ENCODE measurements around the gene MLPH.
"Not testable (repeated sequence)": the region's sequence is repeated elsewhere in the genome, so short reads cannot be mapped to it uniquely, and the experiment has no call there.

Gene MLPH

GRCh38 chr2:237459226-237459625, 27.8 kb upstream of the MLPH start:
- peak; percentile 35 for DNase-seq

DNA sequence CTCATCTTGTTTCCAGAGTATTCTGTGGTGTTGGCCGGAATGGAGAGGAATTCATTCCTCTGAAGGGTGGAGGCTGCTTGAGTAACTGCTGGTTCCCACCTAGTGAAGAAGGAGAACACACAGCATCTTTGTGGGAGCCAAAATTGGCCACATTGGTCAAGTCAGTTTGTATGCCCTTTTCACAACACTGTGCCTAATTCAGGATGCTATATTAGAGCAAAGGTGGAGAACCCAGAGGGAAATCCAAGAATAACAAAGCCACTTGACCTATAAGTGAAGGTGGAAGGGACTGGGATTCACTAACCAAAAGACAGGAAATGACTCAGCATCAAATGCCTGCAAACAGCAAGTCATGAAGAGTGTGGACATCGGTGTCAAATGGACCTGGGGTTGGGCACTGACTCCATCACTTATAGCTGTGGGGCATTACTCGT, 27.3 kb upstream of the MLPH start:
- peak; percentile 90 for DNase-seq

GRCh38 chr2:237464757-237465391, 22.2 kb upstream of the MLPH start:
- DNase-seq, result no peak

- DNase-seq, result no peak
Observed at GRCh38 chr2:237465515-237466148, 21.4 kb upstream of the MLPH start.

DNA sequence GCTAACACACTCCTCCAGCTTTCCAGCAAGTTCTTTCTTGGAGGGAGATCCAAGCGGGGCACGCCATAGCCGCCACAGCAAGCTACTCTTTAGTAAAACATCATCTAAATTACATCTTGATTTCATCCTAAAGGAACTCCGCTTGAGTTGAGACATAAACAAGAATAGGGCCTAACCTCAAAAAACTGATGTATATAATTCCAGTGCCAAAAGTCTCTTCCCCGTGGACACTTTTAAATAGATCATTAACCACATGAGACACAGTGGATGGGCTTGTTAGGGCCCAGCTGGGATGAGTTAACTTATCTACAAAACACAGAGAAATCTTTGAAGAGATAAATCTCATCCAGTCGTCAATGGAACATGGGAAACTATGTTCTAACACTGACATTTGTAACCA, 20.8 kb upstream of the MLPH start:
- DNase-seq, result no peak

DNA sequence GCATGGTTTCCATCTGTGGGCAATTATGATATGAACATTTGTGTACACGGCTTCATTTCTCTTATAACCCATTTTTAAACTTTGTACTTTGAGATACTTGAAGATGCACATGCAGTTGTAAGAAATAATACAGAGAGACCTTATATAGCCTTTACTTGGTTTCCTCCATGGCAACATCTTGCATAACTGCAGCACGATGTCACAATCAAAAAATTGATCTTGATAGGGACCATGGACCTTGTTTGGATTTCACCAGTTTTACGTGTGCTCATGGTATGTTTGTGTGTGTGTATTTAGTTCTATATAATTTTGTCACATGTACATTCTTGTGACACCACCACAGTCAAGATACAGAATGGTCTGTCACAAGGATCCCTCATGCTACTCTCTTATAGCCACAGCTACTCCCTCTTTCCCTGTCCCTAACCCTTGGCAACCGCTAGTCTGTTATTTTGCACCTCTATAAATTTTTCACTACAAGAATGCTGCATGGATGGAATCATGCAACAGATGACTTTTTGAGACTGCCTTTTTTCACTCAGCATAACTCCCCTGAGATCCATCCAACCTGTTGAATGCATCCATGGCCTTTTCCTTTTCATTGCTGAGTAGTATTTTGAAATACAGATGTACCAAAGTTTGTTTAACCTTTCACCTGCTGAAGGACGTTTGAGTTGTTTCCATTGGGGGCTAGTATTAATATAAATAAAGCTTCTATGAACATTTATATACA, 19.4 kb upstream of the MLPH start:
- DNase-seq, result no peak

DNA sequence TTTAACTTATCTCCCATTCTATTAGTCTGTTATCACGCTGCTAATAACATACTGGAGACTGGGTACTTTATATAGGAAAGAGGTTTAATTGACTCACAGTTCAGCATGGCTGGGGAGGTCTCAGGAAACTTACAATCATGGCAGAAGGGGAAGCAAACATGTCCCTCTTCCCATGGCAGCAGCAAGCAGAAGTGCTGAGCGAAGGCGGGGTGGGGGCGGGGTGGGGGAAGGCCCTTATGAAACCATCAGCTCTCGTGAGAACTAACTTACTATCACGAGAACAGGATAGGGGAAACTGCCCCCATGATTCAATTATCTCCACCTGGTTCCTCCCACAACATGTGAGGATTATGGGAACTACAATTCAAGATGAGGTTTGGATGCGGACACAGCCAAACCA, 17.6 kb upstream of the MLPH start:
- DNase-seq, result not testable (repeated sequence)

DNA sequence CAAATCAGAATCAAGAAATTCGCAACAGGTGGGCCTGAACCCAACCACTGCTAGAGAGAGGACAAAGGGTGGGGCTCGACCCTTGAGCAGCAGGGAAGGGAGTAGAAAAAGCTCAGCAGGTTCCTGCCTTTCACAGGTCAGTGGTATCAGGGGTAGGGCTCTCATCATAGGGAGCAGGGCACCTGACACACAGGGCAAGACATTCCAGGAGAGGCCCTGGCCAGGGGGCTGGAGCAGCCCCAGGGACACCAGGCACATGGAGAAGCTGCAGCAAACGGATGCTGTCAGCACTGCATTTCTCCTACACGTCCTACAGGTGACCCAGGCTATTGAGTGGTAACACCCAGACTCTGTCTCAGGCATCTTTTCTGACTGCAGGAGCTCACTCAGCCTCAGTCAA, 17.2 kb upstream of the MLPH start:
- DNase-seq, result no peak

GRCh38 chr2:237470914-237471313, 16.1 kb upstream of the MLPH start:
- DNase-seq, result no peak

GRCh38 chr2:237471438-237472186, 15.4 kb upstream of the MLPH start:
- peak; percentile 89 for DNase-seq

- DNase-seq, result no peak
Observed at GRCh38 chr2:237472187-237472712, 14.8 kb upstream of the MLPH start.

- no peak for DNase-seq
Observed at GRCh38 chr2:237472909-237473877, 13.9 kb upstream of the MLPH start.

GRCh38 chr2:237473878-237474441, 13.1 kb upstream of the MLPH start:
- DNase-seq, result no peak

DNA sequence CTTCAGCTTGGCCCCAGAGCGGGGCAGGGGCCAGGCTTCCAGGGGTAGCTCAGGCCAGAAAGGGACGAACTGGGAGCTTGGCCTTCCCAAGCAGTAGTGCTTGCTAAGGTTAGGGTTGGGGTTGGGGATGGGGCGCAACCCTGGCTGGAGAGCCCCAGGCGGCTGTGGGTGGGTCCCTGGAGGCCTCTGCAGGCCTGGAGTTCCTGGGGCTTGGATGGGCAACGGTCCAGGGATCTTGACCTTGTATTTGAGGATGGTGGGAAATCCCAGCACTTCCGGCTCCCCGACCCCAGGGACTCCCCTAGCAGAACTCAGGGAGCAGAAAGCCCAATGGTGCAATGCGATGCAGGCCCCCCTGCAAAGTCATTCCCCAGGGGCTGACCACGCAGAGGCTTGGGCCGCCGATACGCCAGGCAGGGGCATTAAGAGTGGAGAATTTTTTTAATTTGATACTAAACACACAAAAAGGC, 12.6 kb upstream of the MLPH start:
- DNase-seq, result no peak

- peak; percentile 94 for DNase-seq
Observed at GRCh38 chr2:237474931-237475703, 11.9 kb upstream of the MLPH start.

- DNase-seq, result peak; percentile 97
Observed at GRCh38 chr2:237475704-237476141, 11.3 kb upstream of the MLPH start.

GRCh38 chr2:237478095-237478494, 9.0 kb upstream of the MLPH start:
- no peak for DNase-seq

GRCh38 chr2:237478979-237479378, 8.1 kb upstream of the MLPH start:
- no peak for DNase-seq

DNA sequence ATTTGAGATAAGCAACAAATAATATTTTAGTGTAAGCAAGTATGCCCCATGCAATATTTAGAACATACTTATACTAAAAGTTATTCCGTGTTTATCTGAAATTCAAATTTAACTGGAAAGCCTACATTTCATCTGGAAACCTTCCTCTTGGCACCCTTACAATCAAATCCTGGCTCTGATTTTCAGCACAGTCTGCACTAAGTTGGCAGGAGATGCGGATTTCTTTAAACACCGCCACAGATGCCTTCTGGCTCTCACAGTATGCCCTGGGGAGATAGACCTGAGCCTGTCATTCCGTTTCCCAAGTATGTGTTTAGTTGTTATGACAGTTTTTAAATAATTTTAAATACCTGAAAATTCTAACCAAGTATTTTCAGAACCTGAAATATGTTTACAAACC, 7.3 kb upstream of the MLPH start:
- no peak for DNase-seq

DNA sequence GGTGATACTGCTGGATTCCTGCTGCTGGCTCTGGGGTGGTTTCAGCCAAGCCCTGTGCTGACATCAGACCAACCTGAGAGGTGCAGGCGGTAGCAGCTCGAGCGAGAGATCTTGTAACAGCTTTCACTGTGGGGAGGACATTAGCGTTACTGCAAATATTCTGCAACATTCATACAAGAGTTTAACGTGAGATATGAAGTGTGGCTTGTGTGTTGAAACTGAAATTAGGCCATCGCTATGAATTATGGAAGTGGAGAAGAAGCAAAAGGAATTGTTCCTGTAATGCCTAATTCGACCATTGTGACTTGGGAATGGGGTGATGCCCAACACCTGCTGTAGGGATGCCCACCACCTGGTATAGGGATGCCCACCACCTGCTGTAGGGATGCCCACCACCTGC, 6.5 kb upstream of the MLPH start:
- DNase-seq, result no peak

All from DMS53 (cell line).